Fibroblast of lung (primary cell): ENCODE results near the gene TTC23. TPM values are rescaled to one million over a fixed set of nuclear protein-coding genes. Genes with fewer than 3 reads are reported as not detected.

Experiments
- DNase-seq, 2 donors: peaks; one replicate each; pipeline versions ENCODE4 v3.0.0 to v3.0.0-alpha.2; 2010; ENCODE audit warnings: low read depth in 2 of 2
- H2AFZ ChIP-seq: 2 replicates; pipeline ENCODE4 v1.5.1; 2012; ENCODE audit warnings: low read length, control low read depth, inconsistent platforms
- H3K27ac ChIP-seq: 2 replicates; pipeline ENCODE4 v1.5.1; 2011; ENCODE audit warnings: low read length, control low read depth; ENCODE audit not compliant: insufficient read depth
- H3K27me3 ChIP-seq: 2 replicates; pipeline ENCODE4 v1.5.1; 2011; ENCODE audit warnings: mild to moderate bottlenecking, low read length; ENCODE audit not compliant: control insufficient read depth, insufficient read depth
- H3K36me3 ChIP-seq: 2 replicates; pipeline ENCODE4 v1.5.1; 2011; ENCODE audit warnings: low read length; ENCODE audit not compliant: control insufficient read depth, insufficient read depth
- H3K4me1 ChIP-seq: 2 replicates; pipeline ENCODE4 v1.5.1; 2011; ENCODE audit warnings: low read length; ENCODE audit not compliant: control insufficient read depth, insufficient read depth; ENCODE audit errors: extremely low read depth
- H3K4me2 ChIP-seq: 2 replicates; pipeline ENCODE4 v1.5.1; 2011; ENCODE audit warnings: low read length, control low read depth; ENCODE audit not compliant: insufficient read depth; ENCODE audit errors: extremely low read depth
- H3K4me3 ChIP-seq, 4 experiments: fragments of 200-600 bp in 1 of 4; sonication (generic) in 1 of 4; replicated peaks in 1 of 4; 2 replicates each; pipeline ENCODE4 v1.5.1; 2011 to 2016; ENCODE audit warnings: low read length in 4 of 4, low read depth in 3 of 4, mild to moderate bottlenecking in 3 of 4, control low read depth in 2 of 4, inconsistent platforms in 1 of 4, mixed read lengths in 1 of 4; ENCODE audit not compliant: insufficient read depth in 1 of 4; ENCODE audit errors: control extremely low read depth in 1 of 4
- H3K79me2 ChIP-seq: 2 replicates; pipeline ENCODE4 v1.5.1; 2012; ENCODE audit warnings: mild to moderate bottlenecking, low read length, inconsistent platforms; ENCODE audit not compliant: control insufficient read depth, insufficient read depth
- H3K9ac ChIP-seq: 2 replicates; pipeline ENCODE4 v1.5.1; 2011; ENCODE audit warnings: mild to moderate bottlenecking, low read length, control low read depth; ENCODE audit not compliant: insufficient read depth
- H3K9me3 ChIP-seq: 2 replicates; pipeline ENCODE4 v1.5.1; 2012; ENCODE audit warnings: low read depth, low read length; ENCODE audit not compliant: control insufficient read depth, insufficient read depth
- H4K20me1 ChIP-seq: 2 replicates; pipeline ENCODE4 v1.5.1; 2011; ENCODE audit warnings: low read length; ENCODE audit not compliant: control insufficient read depth, insufficient read depth; ENCODE audit errors: extremely low read depth
- CTCF ChIP-seq, 2 donors: IDR thresholded peaks in 1 of 2; conservative IDR thresholded peaks in 1 of 2; 1 replicate in 1 of 2; 2 replicates in 1 of 2; pipeline ENCODE4 v1.5.1; 2011 to 2012; ENCODE audit warnings: low read length in 2 of 2, control low read depth in 1 of 2, inconsistent platforms in 1 of 2, low read depth in 1 of 2, mild to moderate bottlenecking in 1 of 2
- EZH2 ChIP-seq: IDR thresholded peaks from 2 replicates; pipeline ENCODE4 v1.5.1; 2012; ENCODE audit warnings: low read length, control low read depth, mild to moderate bottlenecking; ENCODE audit errors: missing control alignments
- polyA plus RNA-seq, 2 donors: library from polyadenylated mRNA; depleted of rRNA in 1 of 2; stranded (reverse) in 1 of 2; unstranded in 1 of 2; fragments of >200 nt; gene quantifications; 2 replicates each; pipeline ENCODE4 v1.2.1, GENCODE V29; 2011 to 2012; ENCODE audit warnings: missing spikeins in 1 of 2
- total RNA-seq: library from RNA; depleted of rRNA; stranded (reverse); fragments of >200 nt; gene quantifications from 2 replicates; pipeline ENCODE4 v1.2.1, GENCODE V29; 2014

TTC23 gene
- total and polyA plus RNA-seq, 2 donors (not counting 1 experiment from before 2014, with no cell fraction given), result 3.5 to 30.4 TPM

GRCh38 chr15:99151156-99151555 lies 98.2 kb downstream of the TTC23 start:
- H3K27me3 ChIP-seq, result no peaks in the 10 kb centered on the region
- no peak overlapping the region for H3K4me3 ChIP-seq
- TF ChIP-seq CTCF (conservative IDR thresholded peaks at IDR 0.05 in 1 of 2, IDR thresholded peaks at IDR 0.05 in 1 of 2; ENCODE audit: low read depth in 1 of 2, low read length in 2 of 2) (no peak), EZH2 (no peak)
- no peak for DNase-seq
- no peaks in the 10 kb centered on the region for H3K9me3 ChIP-seq
- peaks cover 3% of the 10 kb centered on the region for H3K36me3 ChIP-seq
- H4K20me1 ChIP-seq, result no peaks in the 10 kb centered on the region
- no peaks in the 10 kb centered on the region for H3K79me2 ChIP-seq
- H2AFZ ChIP-seq, result no peak overlapping the region
- H3K4me1 ChIP-seq, result peaks cover 7% of the 10 kb centered on the region
- no peak overlapping the region for H3K27ac ChIP-seq
- H3K4me2 ChIP-seq, result no peak overlapping the region
- H3K9ac ChIP-seq, result no peak overlapping the region

- DNase-seq, result no peak
- no peak overlapping the region for H3K27ac ChIP-seq
- no peak overlapping the region for H2AFZ ChIP-seq
- H3K4me2 ChIP-seq, result no peak overlapping the region
- H3K36me3 ChIP-seq, result peaks cover 3% of the 10 kb centered on the region
- no peaks in the 10 kb centered on the region for H3K27me3 ChIP-seq
- H3K4me3 ChIP-seq, result no peak overlapping the region
- H3K9ac ChIP-seq, result no peak overlapping the region
- TF ChIP-seq CTCF (conservative IDR thresholded peaks at IDR 0.05 in 1 of 2, IDR thresholded peaks at IDR 0.05 in 1 of 2; ENCODE audit: low read depth in 1 of 2, low read length in 2 of 2), result no peak
- TF ChIP-seq EZH2, result no peak
- no peaks in the 10 kb centered on the region for H3K9me3 ChIP-seq
- peaks cover 3% of the 10 kb centered on the region for H3K4me1 ChIP-seq
- no peaks in the 10 kb centered on the region for H3K79me2 ChIP-seq
- no peaks in the 10 kb centered on the region for H4K20me1 ChIP-seq
These were observed 100.0 kb downstream of the TTC23 start for GRCh38 chr15:99149366-99149765.

GRCh38 chr15:99148851-99149276 lies 100.5 kb downstream of the TTC23 start:
- no peak for TF ChIP-seq EZH2
- Histone ChIP-seq H3K4me1 (no peaks in the 10 kb centered on the region), H3K9ac (no peak overlapping the region), H3K79me2 (no peaks in the 10 kb centered on the region), H4K20me1 (no peaks in the 10 kb centered on the region), H3K36me3 (peaks cover 3% of the 10 kb centered on the region), H3K27ac (no peak overlapping the region), H3K4me2 (no peak overlapping the region), H3K9me3 (no peaks in the 10 kb centered on the region), H3K27me3 (no peaks in the 10 kb centered on the region), H2AFZ (no peak overlapping the region), H3K4me3 (no peak overlapping the region)
- no peak for DNase-seq
